Germinal center (tissue), 1 donor: Measurements from ENCODE around the gene CHID1.

Experiments
- DNase-seq: peaks from one replicate; pipeline ENCODE4 v3.0.0; 2012; ENCODE audit warnings: mixed read lengths, low spot score

The CHID1 gene

GRCh38 chr11:849951-850774, 60.4 kb downstream of the CHID1 start:
- peak; percentile 45 for DNase-seq

GRCh38 chr11:849104-849824, 61.3 kb downstream of the CHID1 start:
- peak; percentile 54 for DNase-seq

GRCh38 chr11:848380-848931, 62.2 kb downstream of the CHID1 start:
- peak; percentile 82 for DNase-seq

- DNase-seq: no peak
These were observed 62.7 kb downstream of the CHID1 start for GRCh38 chr11:847876-848275.

GRCh38 chr11:846496-847098, 64.0 kb downstream of the CHID1 start:
- no peak for DNase-seq

- no peak for DNase-seq
These were observed 64.6 kb downstream of the CHID1 start for GRCh38 chr11:845872-846495.

- DNase-seq: no peak
These were observed 65.6 kb downstream of the CHID1 start for GRCh38 chr11:844693-845644.

- DNase-seq: no peak
These were observed 66.6 kb downstream of the CHID1 start for GRCh38 chr11:843818-844692.

GRCh38 chr11:843086-843734, 67.4 kb downstream of the CHID1 start:
- DNase-seq: no peak

- peak; percentile 92 for DNase-seq
These were observed 68.1 kb downstream of the CHID1 start, which contains the start of the genes POLR2L and TSPAN4 for GRCh38 chr11:842370-843002. TSS of gene POLR2L (minus strand) at chr11:842529. CDS start at chr11:842508, 21 bp downstream. TSS of gene TSPAN4 (plus strand) at chr11:842852. CDS start at chr11:850305, 7,453 bp downstream.

- DNase-seq: no peak
These were observed 68.6 kb downstream of the CHID1 start for GRCh38 chr11:841981-842369.

- no peak for DNase-seq
These were observed 70.6 kb downstream of the CHID1 start for GRCh38 chr11:839875-840617.

GRCh38 chr11:839280-839623, 71.4 kb downstream of the CHID1 start:
- DNase-seq: no peak

GRCh38 chr11:838441-839279, 72.0 kb downstream of the CHID1 start:
- DNase-seq: no peak

- no peak for DNase-seq
These were observed 72.7 kb downstream of the CHID1 start for GRCh38 chr11:837990-838307.

GRCh38 chr11:837189-837989, 73.2 kb downstream of the CHID1 start:
- DNase-seq: no peak

- DNase-seq: no peak
These were observed 73.9 kb downstream of the CHID1 start for GRCh38 chr11:836700-837099.
